NCI-H146 (cell line): ENCODE data around the gene RRAGA.
"Not testable (repeated sequence)": the region's sequence is repeated elsewhere in the genome, so short reads cannot be mapped to it uniquely, and the experiment has no call there.

Experiments
- DNase-seq: peaks from one replicate; lab custom pipeline; 2025; lab: John Stamatoyannopoulos, UW

The RRAGA gene

GRCh38 chr9:19085295-19085694 lies 36.1 kb downstream of the RRAGA start:
- peak; percentile 40 for DNase-seq

- DNase-seq: no peak
Observed at GRCh38 chr9:19087106-19088000, 38.1 kb downstream of the RRAGA start.

- not testable (repeated sequence) for DNase-seq
Observed at GRCh38 chr9:19097431-19097830, 48.2 kb downstream of the RRAGA start.
